Stimulated activated CD4-positive, alpha-beta T cell treated with anti-CD3 and anti-CD28 coated beads, Interleukin-15, amount 100 ng/mL, for 48 hours (primary cell): ENCODE data around the gene F8.
"Not testable (repeated sequence)": the region's sequence is repeated elsewhere in the genome, so short reads cannot be mapped to it uniquely, and the experiment has no call there.

ENCODE experiments used
- DNase-seq, 2 donors: peaks; one replicate each; pipeline ENCODE4 v3.0.0-alpha.2; 2020; ENCODE audit warnings: low read depth in 2 of 2

F8 gene

GRCh38 chrX:155031657-155032056 is 9.1 kb upstream of the F8 start:
- DNase-seq: no peak

GRCh38 chrX:155028877-155029291 is 6.4 kb upstream of the F8 start:
- DNase-seq: no peak

- no peak for DNase-seq
Measured at GRCh38 chrX:155028129-155028528, 5.6 kb upstream of the F8 start.

GRCh38 chrX:155027509-155028066 is 5.1 kb upstream of the F8 start:
- no peak for DNase-seq

GRCh38 chrX:155026727-155027508 is 4.4 kb upstream of the F8 start, which contains the start of gene FUNDC2:
FUNDC2 (plus strand) TSS chrX:155026844; CDS start chrX:155026939, 95 bp downstream.
- peak; percentile 84 to 88 for DNase-seq

GRCh38 chrX:155026420-155026726 is 3.9 kb upstream of the F8 start:
- no peak for DNase-seq

GRCh38 chrX:155023907-155024833 is 1.6 kb upstream of the F8 start:
- DNase-seq: no peak

- DNase-seq: no peak
Measured at GRCh38 chrX:155020591-155020990, 1.9 kb downstream of the F8 start.

GRCh38 chrX:155009994-155010472 is 12.5 kb downstream of the F8 start:
- no peak for DNase-seq

GRCh38 chrX:155008578-155008977 is 13.9 kb downstream of the F8 start:
- not testable (repeated sequence) for DNase-seq

GRCh38 chrX:155006913-155007671 is 15.4 kb downstream of the F8 start:
- DNase-seq: not testable (repeated sequence)

- not testable (repeated sequence) for DNase-seq
Measured at GRCh38 chrX:155006379-155006778, 16.1 kb downstream of the F8 start.

GRCh38 chrX:155005190-155005589 is 17.3 kb downstream of the F8 start:
- DNase-seq: no peak

- DNase-seq: no peak
Measured at GRCh38 chrX:155001873-155002272, 20.6 kb downstream of the F8 start.

- DNase-seq: no peak
Measured at GRCh38 chrX:155000841-155001240, 21.7 kb downstream of the F8 start.

GRCh38 chrX:154998204-154998880 is 24.2 kb downstream of the F8 start:
- no peak for DNase-seq

GRCh38 chrX:154991476-154991875 is 31.0 kb downstream of the F8 start:
- no peak for DNase-seq

GRCh38 chrX:154991039-154991438 is 31.5 kb downstream of the F8 start:
- DNase-seq: peak in 1 of 2 donors; percentile 7

- no peak for DNase-seq
Measured at GRCh38 chrX:154990496-154990895, 32.0 kb downstream of the F8 start.

- DNase-seq: no peak
Measured at GRCh38 chrX:154988719-154989118, 33.8 kb downstream of the F8 start.

GRCh38 chrX:154987940-154988339 is 34.6 kb downstream of the F8 start:
- DNase-seq: no peak
